ENCODE measurements around the gene PCDHGA5.
"Not testable (repeated sequence)": the region's sequence is repeated elsewhere in the genome, so short reads cannot be mapped to it uniquely, and the experiment has no call there.

The PCDHGA5 gene

GRCh38 chr5:141384471-141385267 is 20.7 kb downstream of the PCDHGA5 start:
- no peak for TF ChIP-seq JUND (IDR thresholded peaks at IDR 0.05; ENCODE audit: low read depth)
- in situ Hi-C loops (cut with HindIII; ENCODE audit: low pct_unique_long_range_greater_than_20kb, low sequenced_read_pairs), result no loop called here
- no peak for DNase-seq (ENCODE audit: low read depth in 1 of 2, low spot score in 1 of 2)

- in situ Hi-C loops (cut with HindIII; ENCODE audit: low pct_unique_long_range_greater_than_20kb, low sequenced_read_pairs), result not testable (repeated sequence)
These were observed 23.8 kb downstream of the PCDHGA5 start, which contains the start of gene PCDHGB4 for GRCh38 chr5:141387557-141388311. PCDHGB4 (plus strand) TSS chr5:141387698; CDS start chr5:141387885, 187 bp downstream.

GRCh38 chr5:141388661-141389060 is 24.7 kb downstream of the PCDHGA5 start:
- no peak for TF ChIP-seq JUND (IDR thresholded peaks at IDR 0.05; ENCODE audit: low read depth)
- in situ Hi-C loops (cut with HindIII; ENCODE audit: low pct_unique_long_range_greater_than_20kb, low sequenced_read_pairs), result no loop called here
- no peak for DNase-seq (ENCODE audit: low read depth in 1 of 2, low spot score in 1 of 2)

More at GRCh38 chr5:141387557-141388311, 23.8 kb downstream of the PCDHGA5 start, which contains the start of gene PCDHGB4:
- peak in 1 of 2 experiments; percentile 63 for DNase-seq (ENCODE audit: low read depth in 1 of 2, low spot score in 1 of 2)

GRCh38 chr5:141389153-141390042 is 25.4 kb downstream of the PCDHGA5 start:
- no peak for DNase-seq (ENCODE audit: low read depth in 1 of 2, low spot score in 1 of 2)

GRCh38 chr5:141392429-141393198 is 28.7 kb downstream of the PCDHGA5 start, which contains the start of gene PCDHGA8:
PCDHGA8 (plus strand) TSS chr5:141392633; CDS start chr5:141392814, 181 bp downstream.
- no peak for TF ChIP-seq JUND (IDR thresholded peaks at IDR 0.05; ENCODE audit: low read depth)
- no peak for DNase-seq (ENCODE audit: low read depth in 1 of 2, low spot score in 1 of 2)
- in situ Hi-C loops (cut with HindIII; ENCODE audit: low pct_unique_long_range_greater_than_20kb, low sequenced_read_pairs), result no loop called here

More at GRCh38 chr5:141389153-141390042, 25.4 kb downstream of the PCDHGA5 start:
- in situ Hi-C loops (cut with HindIII; ENCODE audit: low pct_unique_long_range_greater_than_20kb, low sequenced_read_pairs), result no loop called here
- TF ChIP-seq JUND (IDR thresholded peaks at IDR 0.05; ENCODE audit: low read depth), result no peak

GRCh38 chr5:141393267-141393666 is 29.3 kb downstream of the PCDHGA5 start:
- TF ChIP-seq JUND (IDR thresholded peaks at IDR 0.05; ENCODE audit: low read depth), result no peak
- in situ Hi-C loops (cut with HindIII; ENCODE audit: low pct_unique_long_range_greater_than_20kb, low sequenced_read_pairs), result no loop called here
- no peak for DNase-seq (ENCODE audit: low read depth in 1 of 2, low spot score in 1 of 2)

- in situ Hi-C loops (cut with HindIII; ENCODE audit: low pct_unique_long_range_greater_than_20kb, low sequenced_read_pairs); DNase-seq (ENCODE audit: low read depth in 1 of 2, low spot score in 1 of 2): not testable (repeated sequence)
These were observed 30.6 kb downstream of the PCDHGA5 start for GRCh38 chr5:141394401-141395187.

- peak; percentile 85 to 93 for DNase-seq (ENCODE audit: low read depth in 1 of 2, low spot score in 1 of 2)
- in situ Hi-C loops (cut with HindIII; ENCODE audit: low pct_unique_long_range_greater_than_20kb, low sequenced_read_pairs), result not testable (repeated sequence)
These were observed 34.0 kb downstream of the PCDHGA5 start, which contains the start of gene PCDHGB5 for GRCh38 chr5:141397756-141398551. PCDHGB5 (plus strand) TSS chr5:141397947; CDS start chr5:141398128, 181 bp downstream.

- in situ Hi-C loops (cut with HindIII; ENCODE audit: low pct_unique_long_range_greater_than_20kb, low sequenced_read_pairs), result no loop called here
- TF ChIP-seq JUND (IDR thresholded peaks at IDR 0.05; ENCODE audit: low read depth), result no peak
These were observed 34.6 kb downstream of the PCDHGA5 start for GRCh38 chr5:141398608-141399007.

GRCh38 chr5:141399555-141400258 is 35.7 kb downstream of the PCDHGA5 start:
- TF ChIP-seq JUND (IDR thresholded peaks at IDR 0.05; ENCODE audit: low read depth), result no peak
- in situ Hi-C loops (cut with HindIII; ENCODE audit: low pct_unique_long_range_greater_than_20kb, low sequenced_read_pairs), result no loop called here
- no peak for DNase-seq (ENCODE audit: low read depth in 1 of 2, low spot score in 1 of 2)

More at GRCh38 chr5:141398608-141399007, 34.6 kb downstream of the PCDHGA5 start:
- DNase-seq (ENCODE audit: low read depth in 1 of 2, low spot score in 1 of 2), result no peak

Measured in T47D (cell line).